Pons (tissue), 1 donor: ENCODE results near the gene NLRC3.

Experiments used
- DNase-seq: peaks from one replicate; pipeline ENCODE4 v3.0.0-alpha.2; 2016; ENCODE audit warnings: low spot score

The NLRC3 gene

DNA sequence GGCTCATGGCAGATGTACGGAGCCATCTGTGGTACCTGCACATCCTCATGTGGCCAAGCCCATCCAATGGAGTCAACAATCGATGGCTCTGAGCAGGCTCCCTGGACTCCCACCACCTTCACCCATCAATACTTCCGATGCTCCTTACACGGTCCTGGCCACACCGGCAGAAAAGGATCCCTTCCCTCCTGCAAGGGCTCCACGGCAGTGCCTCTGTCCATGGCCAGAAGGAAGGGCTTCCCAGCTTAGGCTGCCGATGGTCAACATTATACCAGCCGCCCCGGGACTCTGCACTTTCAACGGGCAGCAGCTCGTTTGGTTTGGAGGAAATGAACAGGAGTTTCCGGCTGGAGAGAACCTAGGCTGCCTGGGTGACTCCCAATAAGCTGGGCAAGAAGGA is 21.0 kb upstream of the NLRC3 start:
- no peak for DNase-seq

DNA sequence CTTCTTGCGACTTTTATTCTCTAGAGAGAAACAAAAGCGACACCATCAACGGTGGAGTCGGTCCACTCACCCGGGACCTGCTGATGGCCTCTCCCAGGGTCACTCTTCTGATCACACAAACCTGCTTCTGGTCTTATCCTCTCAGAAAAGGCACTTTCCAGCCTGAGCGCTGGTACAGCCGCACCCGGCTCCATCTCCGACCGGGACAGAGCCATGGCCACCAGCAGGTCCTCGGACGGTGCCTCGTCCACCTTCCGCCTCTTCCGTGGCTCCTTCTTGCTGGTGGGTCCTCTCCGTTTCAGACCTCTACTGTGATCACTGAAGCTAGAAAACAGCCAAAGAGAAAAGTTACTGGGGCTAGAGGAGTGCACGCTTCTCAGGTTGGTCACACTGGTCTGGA is 20.5 kb upstream of the NLRC3 start:
- no peak for DNase-seq

DNA sequence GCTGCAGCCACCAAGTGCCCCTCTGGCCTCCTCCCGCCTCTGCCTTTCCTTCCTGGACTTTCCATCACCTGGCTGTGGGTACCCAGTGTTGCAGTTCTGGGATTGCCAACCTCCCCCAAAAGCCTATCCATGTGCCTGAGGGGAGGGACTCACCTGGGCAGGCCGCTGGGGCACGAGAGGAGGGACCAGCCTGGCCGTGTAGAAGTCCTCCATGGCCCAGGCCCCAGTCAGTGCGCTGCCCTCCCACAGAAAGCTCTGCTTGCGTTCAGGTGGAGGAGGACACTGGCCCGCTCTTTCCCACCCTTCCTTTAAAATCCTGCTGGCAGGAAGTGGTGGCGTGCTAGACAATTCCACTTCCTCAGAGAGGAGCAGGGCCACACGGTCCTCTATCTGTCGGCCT is 20.0 kb upstream of the NLRC3 start:
- DNase-seq = no peak

DNA sequence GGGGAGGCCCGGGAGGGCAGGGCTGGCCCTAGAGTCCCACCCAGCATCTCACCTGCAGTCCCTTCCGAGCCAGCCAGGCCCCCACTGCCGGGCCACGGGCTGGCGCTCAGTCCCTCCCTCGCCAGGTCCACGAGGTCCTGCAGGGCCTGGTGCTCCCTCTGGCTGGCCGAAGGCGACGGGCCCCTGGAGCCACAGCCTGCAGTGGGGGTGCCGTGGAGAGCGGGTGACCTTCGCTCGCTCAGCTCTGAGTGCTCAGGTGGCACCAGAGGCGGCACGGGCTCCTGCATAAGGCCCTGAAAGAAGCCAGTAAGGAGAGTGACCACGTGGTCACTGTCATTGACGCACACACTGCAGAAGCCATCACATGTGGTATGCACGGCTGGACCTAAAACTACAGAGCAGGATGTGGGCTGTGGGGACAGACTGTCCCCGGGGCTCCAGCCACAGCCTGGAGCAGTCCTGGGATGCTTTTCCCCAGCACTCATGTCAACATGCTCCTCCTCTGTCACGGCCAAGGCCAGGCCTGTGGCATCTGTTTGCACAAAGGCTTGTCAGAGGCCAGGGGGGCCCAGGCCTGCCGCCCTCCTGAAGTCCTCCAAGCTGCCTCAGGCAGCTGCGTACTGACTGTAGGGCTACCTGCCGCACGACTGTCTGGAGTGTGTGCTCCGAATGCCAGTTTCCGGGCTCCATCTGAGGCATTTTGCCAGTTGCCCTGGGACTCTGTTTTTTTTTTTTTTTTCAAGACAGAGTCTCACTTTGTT is 19.1 kb upstream of the NLRC3 start:
- no peak for DNase-seq

DNA sequence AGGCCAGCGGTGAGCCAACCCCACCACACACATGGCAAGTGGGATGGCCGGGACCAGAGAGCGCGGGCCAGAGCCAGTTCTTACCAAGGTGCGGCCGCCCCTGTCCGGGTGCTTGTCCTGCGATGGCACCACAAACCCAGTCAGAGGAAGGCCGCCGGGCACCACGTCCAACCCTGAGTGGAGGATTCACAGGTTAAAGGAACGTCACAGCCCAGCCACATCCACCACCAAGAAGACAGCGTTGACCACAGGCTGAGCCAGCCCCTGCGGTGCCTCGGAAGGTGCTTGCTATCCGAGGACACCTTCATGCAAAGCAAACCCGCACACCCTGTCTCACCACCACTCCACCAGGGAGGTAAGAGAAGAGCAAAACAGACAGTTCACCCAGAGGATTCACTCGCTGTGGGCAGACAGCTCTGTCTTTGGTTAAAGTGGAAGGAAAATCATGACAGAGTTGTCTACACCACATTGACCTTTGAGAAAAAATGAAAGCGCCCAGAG is 18.4 kb upstream of the NLRC3 start:
- DNase-seq = no peak

DNA sequence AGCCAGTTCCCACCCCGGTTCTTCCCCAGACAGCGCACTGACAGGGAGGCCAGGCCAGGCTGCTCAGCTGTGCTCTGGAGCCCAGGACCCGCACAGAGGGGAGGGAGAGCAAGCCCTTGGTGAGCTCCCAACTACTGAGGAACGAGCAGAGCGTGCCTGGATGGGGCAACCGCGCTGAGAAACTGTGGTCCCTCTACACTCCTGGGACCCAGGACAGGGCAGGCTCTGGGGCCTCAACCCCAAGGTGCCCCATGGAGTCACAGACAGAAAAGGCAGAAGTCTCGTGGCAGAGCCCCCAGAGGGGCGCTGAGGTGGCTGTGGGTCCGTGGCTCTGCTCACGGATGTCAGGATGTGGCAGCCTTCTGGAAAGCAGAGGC is 17.9 kb upstream of the NLRC3 start:
- no peak for DNase-seq

DNA sequence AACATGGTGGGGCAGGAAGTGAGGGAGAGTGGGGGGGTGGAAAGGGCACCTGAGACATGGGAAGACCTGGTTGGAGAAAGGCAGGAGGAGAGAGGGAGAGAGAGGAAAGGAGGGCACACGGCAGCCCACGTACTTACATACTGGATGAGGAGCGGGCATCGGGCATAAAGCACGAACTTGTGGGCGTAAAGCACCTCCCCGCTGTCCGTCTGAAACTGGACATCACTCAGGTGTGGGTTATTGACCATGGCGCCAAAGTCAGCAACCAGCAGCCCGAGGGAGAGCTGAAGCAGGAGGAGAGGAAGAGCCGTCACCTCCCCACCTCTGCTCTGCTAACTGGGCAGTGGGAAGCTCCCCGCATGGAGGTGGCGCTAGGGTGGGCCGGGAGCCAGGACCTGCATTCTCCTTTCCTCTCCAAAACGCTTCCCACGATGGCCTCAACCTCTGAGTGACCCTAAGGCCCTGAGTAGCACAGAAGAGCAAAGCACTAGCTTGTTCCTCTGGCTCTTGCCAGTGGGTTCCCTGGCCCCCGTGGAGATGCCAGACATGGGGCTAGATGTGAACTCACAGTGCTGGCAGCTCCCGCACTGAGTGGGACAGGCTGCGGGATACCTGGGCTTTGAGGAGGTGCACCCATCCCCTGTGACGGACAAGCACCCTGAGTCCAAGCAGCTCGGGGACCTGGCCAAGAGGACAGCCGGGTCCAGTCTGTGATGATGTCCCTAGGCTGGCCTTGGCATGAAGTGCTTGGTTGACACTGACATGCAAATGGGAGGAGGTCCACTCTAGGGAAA is 17.3 kb upstream of the NLRC3 start:
- DNase-seq = no peak

DNA sequence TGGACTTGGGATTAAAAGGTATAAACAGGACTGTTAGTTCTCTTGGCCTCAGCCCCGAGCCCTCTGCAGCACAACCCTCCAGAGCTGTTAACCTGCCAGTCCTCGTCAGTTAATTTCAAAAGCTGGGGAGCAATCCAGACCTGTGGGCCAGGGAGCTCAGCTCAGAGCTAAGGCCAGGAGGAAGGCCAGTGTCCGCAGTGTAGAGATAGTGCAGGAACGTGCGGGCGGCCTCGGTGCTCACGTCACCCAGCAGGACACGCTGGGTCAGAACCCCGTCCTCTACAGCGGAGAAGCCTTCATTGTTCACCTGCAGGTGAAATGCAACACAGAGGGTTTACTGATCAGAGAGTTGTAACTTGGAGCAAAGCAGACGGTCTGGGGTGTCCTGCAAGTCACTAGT is 15.4 kb upstream of the NLRC3 start:
- no peak for DNase-seq

DNA sequence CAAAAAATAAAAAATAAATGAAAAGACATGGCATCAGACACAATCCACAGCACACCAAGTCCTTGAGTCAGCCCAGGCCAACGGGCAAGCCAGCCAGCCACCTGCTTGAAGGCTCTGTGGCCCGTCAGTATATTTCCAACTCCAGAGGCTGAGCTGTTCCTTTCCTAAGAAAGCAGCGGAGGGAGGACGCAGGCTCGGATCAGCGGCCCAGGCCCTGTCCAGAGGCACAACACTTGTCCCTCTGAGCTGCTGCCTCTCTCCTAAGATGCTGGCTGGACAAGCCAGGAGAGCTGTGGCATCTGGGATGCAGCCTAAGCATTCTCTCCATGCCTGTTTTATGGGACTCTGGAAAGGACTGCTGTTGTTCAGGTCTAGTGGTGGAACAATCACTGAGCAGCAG is 14.8 kb upstream of the NLRC3 start:
- no peak for DNase-seq

DNA sequence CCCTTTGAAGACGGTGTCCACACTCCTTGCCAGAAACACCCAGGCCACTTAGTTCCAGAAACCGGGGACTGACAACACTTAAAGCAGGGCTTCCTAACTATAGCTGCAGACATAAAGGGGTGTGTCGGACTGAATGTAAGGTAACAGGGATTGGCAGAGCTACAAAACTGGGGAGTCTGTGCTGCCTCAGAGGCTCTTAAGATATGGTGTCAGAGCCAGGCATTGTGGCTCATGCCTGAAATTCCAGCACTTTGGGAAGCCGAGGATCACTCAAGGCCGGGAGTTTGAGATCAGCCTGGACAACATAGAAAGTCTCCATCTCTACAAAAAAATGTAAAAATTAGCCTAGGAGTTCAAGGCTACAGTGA is 14.2 kb upstream of the NLRC3 start:
- no peak for DNase-seq

DNA sequence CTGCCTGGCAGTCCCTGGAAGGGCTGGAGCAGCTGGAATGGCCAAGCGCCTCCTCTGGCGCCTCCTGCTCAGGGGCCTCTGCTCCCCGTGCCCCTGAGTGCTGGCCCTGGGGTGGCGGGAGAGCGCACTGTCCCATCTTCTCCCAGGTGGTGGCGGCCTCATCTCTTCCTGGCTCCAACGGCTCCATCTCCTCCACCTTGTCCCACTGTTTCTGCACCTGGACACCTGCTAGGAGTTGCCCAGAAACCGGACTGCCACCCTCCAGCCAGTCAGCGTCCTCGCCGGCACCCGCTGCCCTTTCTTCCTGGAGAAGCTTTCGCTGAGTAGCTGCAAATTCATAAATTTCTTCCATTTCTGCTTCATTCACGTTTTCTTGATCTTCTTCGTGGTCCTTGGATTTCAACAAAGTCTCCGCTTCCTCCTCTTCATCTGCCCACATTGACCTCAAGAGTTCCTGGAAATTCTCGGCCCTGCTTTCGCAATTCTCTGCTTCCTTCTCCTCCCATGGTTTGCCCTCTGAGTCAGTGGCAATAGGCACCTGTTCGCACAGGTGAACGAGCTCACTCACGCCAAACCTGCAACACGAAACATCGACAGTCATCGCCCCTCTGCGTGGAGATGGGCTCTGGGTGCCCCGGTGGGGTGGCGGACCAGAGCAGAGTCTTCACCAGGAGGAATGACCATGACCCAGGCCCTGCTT is 13.7 kb upstream of the NLRC3 start:
- peak; percentile 14 for DNase-seq

DNA sequence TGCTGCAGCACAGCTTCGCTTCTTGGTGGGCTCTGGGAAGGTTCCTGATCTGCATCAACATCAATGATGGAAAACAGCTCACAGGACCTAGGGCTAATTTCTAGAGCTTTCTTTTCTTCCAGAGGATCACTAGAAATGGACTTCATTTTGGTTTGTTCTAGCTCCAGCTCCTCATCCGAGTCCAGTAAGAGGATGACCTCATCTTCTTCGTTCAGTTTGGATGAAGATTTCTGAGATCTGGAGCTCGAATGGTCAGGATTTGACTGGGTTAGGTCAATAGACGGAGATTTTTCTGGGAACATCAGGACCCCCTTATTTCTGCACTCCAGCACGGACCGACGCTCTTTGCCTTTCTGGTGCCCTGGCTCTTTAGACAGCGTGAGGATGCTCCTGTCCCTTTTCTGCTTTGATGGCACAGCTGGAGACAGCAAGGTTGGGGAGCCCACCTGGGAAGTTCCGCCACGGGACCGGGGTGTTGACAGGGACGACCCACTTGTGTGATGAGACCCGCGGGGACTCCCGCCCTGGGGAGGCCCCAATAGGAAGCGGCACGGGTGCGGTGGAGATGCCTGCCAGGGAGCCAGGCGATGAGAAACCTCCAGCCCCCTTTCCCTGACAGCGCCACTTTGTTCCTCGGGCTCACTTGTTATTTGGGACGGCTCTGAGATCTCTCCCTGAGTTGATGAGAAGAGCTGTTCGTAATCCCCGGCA is 12.9 kb upstream of the NLRC3 start:
- no peak for DNase-seq

DNA sequence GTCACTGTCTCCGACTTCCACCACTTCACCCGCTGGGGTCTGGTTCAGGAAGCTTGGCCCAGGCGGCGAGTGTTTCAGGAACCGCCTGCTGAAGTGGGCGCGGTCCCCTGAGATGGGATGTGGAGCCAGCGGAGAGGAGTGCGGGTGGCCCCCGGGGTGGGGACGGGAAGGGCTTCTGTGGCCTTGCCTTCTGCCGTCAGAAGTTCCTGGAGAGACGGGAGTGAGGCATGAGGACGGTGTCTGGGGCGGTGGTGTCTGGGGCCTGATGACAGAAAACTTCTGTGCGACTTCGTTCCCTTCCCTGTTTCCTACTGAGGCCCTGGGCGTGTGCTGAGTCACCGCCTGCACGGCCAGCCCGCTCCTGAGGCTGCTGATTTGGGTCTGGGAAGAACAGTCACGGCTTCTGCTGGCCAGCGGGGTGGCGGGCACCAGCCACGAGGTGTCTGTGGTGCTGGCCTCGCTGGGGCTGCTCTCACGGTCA is 12.3 kb upstream of the NLRC3 start:
- DNase-seq = no peak

DNA sequence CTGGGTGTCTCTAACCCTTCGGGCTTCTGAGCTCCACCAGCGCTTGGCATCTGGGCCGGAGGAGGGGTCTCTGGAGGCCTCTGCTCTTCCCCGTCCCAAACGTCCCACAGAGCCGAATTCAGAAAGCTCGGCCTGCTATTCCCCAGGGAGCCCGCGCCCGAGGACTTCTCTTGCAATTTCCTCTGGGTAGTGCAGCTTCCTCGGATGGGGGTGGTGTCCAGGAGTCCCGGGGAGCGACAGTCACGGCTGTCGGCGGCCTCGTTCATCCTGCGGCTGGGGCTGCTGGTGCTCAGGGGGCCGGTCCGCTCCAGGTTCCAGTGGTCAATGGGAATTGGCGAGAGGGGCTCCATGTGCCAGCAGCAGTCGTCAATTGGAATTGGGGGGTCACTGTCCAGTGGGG is 11.8 kb upstream of the NLRC3 start:
- DNase-seq = no peak

DNA sequence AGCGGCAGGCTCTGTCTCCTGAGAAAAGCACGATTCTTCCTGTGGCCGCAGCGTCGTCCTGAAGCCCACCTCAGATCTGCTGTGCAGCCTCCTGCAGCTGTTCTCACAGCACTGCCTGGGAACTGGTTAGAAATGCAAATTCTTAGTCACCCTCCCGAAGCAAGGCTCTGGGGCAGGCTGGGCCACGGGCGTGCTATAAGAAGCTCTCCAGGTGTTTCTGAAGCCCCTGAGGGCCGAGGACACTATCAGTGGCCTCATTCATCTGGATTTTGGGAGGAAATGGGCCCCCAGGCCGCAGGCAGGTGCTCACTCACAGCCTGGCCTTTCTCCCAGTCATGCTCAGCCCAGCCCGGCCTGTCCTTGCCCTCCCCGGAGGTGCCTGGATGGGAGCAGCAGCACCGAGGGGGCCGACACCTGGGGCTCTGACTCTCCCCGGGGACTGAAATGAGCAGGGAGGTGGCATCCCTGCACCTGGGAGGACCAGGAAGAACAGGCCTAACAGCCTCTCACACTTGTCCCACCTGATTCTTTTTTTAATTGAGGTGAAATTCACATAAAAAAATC is 10.4 kb upstream of the NLRC3 start:
- DNase-seq = no peak

DNA sequence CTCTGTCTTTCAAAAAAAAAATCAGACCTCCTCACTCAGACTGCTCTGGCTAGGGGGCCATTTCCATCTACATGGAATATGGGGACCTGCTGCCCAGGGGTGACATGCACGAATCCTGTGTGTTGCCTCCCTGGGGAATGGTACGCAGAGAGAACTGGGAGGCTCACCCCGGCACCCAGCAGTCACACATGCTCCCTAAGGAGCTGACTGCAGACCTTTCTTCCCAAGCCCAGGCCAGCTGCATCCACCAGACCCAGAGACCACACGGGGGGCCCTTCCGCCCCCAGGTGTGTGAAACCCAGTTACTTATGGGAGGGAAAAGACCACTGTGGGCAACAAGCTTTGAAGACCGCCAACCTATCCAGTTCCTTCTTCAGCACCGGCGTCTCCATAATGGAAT is 7.2 kb upstream of the NLRC3 start:
- no peak for DNase-seq

DNA sequence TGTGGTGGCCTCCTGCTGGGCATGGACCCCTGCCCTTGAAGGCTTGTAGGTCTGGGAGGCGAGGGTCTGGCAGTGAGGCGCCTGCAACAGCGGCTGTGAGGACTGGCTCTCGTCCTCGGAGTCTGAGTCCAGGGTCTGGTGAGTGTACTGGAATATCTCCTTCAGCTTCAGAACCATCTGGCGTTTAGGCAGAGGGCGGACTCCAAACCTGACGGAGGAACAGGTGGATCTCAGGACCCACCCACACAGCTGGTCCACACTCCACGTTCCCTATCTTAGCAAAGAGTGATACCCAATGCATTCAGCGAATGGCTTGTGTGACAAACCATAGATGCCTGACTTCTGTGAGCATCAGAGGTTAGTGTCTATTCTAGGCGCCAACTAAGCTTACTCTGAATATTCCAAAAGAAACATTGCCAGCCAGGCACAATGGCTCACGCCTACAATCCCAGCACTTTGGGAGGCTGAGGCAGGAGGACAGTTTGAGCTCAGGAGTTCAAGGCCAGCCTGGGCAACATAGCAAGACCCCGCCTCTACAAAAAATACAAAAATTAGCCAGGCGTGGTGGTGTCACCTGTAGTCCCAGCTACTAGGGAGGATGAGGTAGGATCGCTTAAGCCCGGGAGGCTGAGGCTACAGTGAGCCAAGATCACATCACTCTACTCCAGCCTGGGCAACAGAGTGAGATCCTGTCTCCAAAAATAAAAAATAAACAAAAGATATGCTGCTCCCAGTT is 6.3 kb upstream of the NLRC3 start:
- no peak for DNase-seq

DNA sequence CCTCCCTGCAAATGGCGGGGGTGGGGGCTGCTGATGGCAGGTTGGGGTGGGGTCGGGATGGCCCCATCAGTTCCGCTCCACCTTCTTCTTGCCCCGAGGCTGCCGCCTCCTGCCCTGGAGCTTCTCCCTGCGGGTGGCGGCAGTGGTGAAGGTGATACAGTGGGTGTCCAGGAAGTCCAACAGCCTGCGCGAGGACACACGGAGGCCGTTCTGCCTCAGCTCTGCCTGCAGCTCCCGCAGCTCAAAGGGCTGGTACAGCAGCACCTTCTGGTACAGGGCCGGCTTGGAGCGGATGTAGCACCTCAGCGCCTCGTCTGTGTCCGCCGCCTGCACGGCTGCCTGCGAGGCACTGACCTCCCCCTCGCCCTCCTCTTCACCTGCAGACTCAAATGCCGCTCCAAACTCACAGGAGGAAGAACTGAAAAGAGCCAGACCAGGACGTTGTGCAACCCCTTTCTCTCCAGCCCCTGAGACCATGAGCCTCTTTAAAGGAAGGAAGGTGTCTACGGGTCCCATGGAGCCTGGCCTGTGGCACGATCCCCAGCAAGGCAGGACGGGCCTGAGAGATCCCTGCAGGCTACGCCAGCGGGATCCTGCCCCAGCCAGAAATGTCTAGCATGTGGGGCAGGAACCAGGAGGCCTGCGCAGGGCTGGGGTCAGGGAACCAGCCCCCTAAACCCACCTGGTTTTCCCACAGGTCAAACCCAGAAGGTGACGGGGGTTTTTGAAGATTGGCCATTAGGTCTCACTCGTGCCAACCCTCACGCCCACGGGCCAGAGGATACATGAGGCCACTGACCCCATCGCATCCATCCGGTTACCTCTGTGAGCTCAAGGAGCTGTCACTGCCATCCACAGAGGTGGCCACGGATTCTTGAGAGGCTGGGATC is 5.3 kb upstream of the NLRC3 start:
- DNase-seq = no peak

DNA sequence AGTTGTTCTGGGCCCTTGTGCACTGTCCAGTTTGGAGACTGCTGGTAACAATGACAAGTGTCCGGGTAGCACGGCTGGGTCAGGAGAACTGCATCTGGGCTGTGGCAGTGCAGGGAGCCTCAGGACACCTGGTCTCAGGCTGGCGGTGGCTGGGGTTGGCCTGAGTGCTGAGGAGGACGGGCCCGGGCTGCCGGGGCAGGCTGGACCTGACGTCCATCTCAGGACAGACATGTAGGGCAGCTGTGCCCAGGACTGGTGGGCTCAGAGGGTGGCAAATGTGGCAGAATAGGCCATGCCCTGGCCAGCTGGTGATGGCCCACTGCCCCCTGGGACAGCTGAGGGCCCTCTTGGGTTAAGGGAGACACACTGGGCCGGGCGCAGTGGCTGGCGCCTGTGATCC is 4.2 kb upstream of the NLRC3 start:
- DNase-seq = no peak

DNA sequence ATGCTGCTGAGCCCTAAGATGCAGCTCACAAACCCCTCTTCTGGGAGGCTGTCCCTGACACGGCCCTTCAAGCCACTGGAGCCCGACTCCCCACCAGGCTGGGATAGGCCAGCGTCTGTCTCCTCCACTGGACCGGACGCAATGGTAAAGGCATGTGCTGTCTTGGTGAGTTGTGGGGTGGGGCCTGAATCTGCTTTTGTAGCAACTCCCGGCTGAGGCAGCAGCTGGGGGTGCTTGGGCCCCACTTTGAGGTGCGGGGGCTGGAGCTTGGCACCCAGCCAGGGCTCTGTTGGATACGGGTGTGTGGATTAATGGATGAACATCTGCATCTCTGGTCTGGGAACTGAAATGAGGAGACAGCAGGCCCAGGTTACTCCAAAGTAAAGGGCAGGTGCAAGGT is 3.5 kb upstream of the NLRC3 start:
- no peak for DNase-seq
